ENCODE results near the gene PPP1R13B. TPM values are rescaled to one million over a fixed set of nuclear protein-coding genes. Genes with fewer than 3 reads are reported as not detected.

Gene PPP1R13B
- total RNA-seq, 4 donors from 2014 or later = 10.7 to 48.3 (median 23.3) TPM

- H3K27me3 ChIP-seq = no peaks in the 10 kb centered on the region
- no peaks in the 10 kb centered on the region for H3K9me3 ChIP-seq
- TF ChIP-seq POLR2A (IDR thresholded peaks at IDR 0.05) (no peak), EP300 (IDR thresholded peaks at IDR 0.05) (no peak), CTCF (IDR thresholded peaks at IDR 0.05) (no peak)
- H3K4me1 ChIP-seq = peaks cover 0 to 37% (median 0%) of the 10 kb centered on the region in 4 donors
- DNase-seq (ENCODE audit: low spot score in 2 of 2) = peak in 1 of 2 donors; percentile 12
- peaks cover 0 to 98% (median 8%) of the 10 kb centered on the region in 3 donors for H3K36me3 ChIP-seq
- H3K4me3 ChIP-seq = no peak overlapping the region
- H3K27ac ChIP-seq = peak overlapping the region in 1 of 4 donors; percentile 22
- 89 to 90% methylated on average over 16 of the region's 16 CpGs for WGBS, 2 donors
These were observed 109.8 kb downstream of the PPP1R13B start for GRCh38 chr14:103737432-103738045.

GRCh38 chr14:103736546-103737431, 110.6 kb downstream of the PPP1R13B start:
- no peaks in the 10 kb centered on the region for H3K27me3 ChIP-seq
- H3K4me3 ChIP-seq = no peak overlapping the region
- H3K4me1 ChIP-seq = peaks cover 0 to 34% (median 0%) of the 10 kb centered on the region in 4 donors
- H3K9me3 ChIP-seq = no peaks in the 10 kb centered on the region
- peak overlapping the region in 2 of 4 donors; percentile 28 to 67 for H3K27ac ChIP-seq
- peak in 1 of 2 donors; percentile 14 for DNase-seq (ENCODE audit: low spot score in 2 of 2)
- 77 to 79% methylated on average over 10 of the region's 10 CpGs for WGBS, 2 donors
- TF ChIP-seq POLR2A (IDR thresholded peaks at IDR 0.05) (no peak), EP300 (IDR thresholded peaks at IDR 0.05) (peak in 1 of 2 donors; percentile 33), CTCF (IDR thresholded peaks at IDR 0.05) (no peak)
- H3K36me3 ChIP-seq = peaks cover 0 to 98% (median 14%) of the 10 kb centered on the region in 3 donors

GRCh38 chr14:103735815-103736545, 111.4 kb downstream of the PPP1R13B start:
- Histone ChIP-seq H3K36me3 (peaks cover 0 to 98% (median 14%) of the 10 kb centered on the region in 3 donors), H3K4me3 (no peak overlapping the region), H3K4me1 (peaks cover 0 to 33% (median 0%) of the 10 kb centered on the region in 4 donors), H3K27ac (peak overlapping the region in 2 of 4 donors; percentile 28 to 67), H3K9me3 (no peaks in the 10 kb centered on the region), H3K27me3 (no peaks in the 10 kb centered on the region)
- no peak for TF ChIP-seq POLR2A (IDR thresholded peaks at IDR 0.05)
- TF ChIP-seq EP300 (IDR thresholded peaks at IDR 0.05) = no peak
- TF ChIP-seq CTCF (IDR thresholded peaks at IDR 0.05) = no peak
- WGBS, 2 donors = 76 to 86% methylated on average over 14 to 21 of the region's 22 CpGs
- DNase-seq (ENCODE audit: low spot score in 2 of 2) = no peak

GRCh38 chr14:103735439-103735814, 111.9 kb downstream of the PPP1R13B start:
- peaks cover 0 to 98% (median 14%) of the 10 kb centered on the region in 3 donors for H3K36me3 ChIP-seq
- WGBS, 2 donors = 50 to 53% methylated on average over 6 to 7 of the region's 7 CpGs
- DNase-seq (ENCODE audit: low spot score in 2 of 2) = no peak
- peaks cover 0 to 33% (median 0%) of the 10 kb centered on the region in 4 donors for H3K4me1 ChIP-seq
- no peaks in the 10 kb centered on the region for H3K9me3 ChIP-seq
- H3K4me3 ChIP-seq = no peak overlapping the region
- peak overlapping the region in 2 of 4 donors; percentile 13 to 67 for H3K27ac ChIP-seq
- H3K27me3 ChIP-seq = no peaks in the 10 kb centered on the region
- TF ChIP-seq EP300 (IDR thresholded peaks at IDR 0.05) = no peak
- TF ChIP-seq CTCF (IDR thresholded peaks at IDR 0.05) = peak in 1 of 5 experiments; percentile 5
- TF ChIP-seq POLR2A (IDR thresholded peaks at IDR 0.05) = no peak
